Spleen (tissue), 11 donors: ENCODE measurements around the gene DCHS2. TPM values are rescaled to one million over a fixed set of nuclear protein-coding genes. Genes with fewer than 3 reads are reported as not detected.

Experiments used
- DNase-seq: peaks from one replicate; pipeline ENCODE4 v3.0.0-alpha.2; 2020
- H3K27ac ChIP-seq, 8 donors: fragments of 200-600 bp; sonication (generic) in 7 of 8; 1 replicate in 4 of 8; 2 replicates in 4 of 8; pipeline versions ENCODE4 v1.5.0 to v1.8.0; 2016 to 2021; ENCODE audit warnings: inconsistent platforms in 4 of 8, mild to moderate bottlenecking in 4 of 8, moderate library complexity in 1 of 8
- H3K27me3 ChIP-seq, 7 donors: fragments of 200-600 bp; sonication (generic) in 6 of 7; replicated peaks in 1 of 7; 1 replicate in 4 of 7; 2 replicates in 3 of 7; pipeline versions ENCODE4 v1.5.0 to v1.8.0; 2016 to 2021; ENCODE audit warnings: inconsistent platforms in 3 of 7, mild to moderate bottlenecking in 1 of 7
- H3K36me3 ChIP-seq, 6 donors: fragments of 200-600 bp; sonication (generic) in 5 of 6; 1 replicate in 4 of 6; 2 replicates in 2 of 6; pipeline versions ENCODE4 v1.5.0 to v1.8.0; 2016 to 2021; ENCODE audit warnings: inconsistent platforms in 2 of 6
- H3K4me1 ChIP-seq, 6 donors: fragments of 200-600 bp; sonication (generic) in 5 of 6; 1 replicate in 3 of 6; 2 replicates in 3 of 6; pipeline versions ENCODE4 v1.5.0 to v1.8.0; 2016 to 2021; ENCODE audit warnings: inconsistent platforms in 3 of 6
- H3K4me3 ChIP-seq, 8 donors: fragments of 200-600 bp; sonication (generic) in 7 of 8; 1 replicate in 4 of 8; 2 replicates in 4 of 8; pipeline versions ENCODE4 v1.5.0 to v1.8.0; 2016 to 2021; ENCODE audit warnings: inconsistent platforms in 4 of 8, mild to moderate bottlenecking in 4 of 8, moderate library complexity in 2 of 8
- H3K9me3 ChIP-seq, 8 donors: fragments of 200-600 bp; sonication (generic) in 7 of 8; 1 replicate in 4 of 8; 2 replicates in 4 of 8; pipeline versions ENCODE4 v1.5.0 to v1.8.0; 2016 to 2021; ENCODE audit warnings: inconsistent platforms in 4 of 8
- CTCF ChIP-seq, 11 experiments: fragments of 200-600 bp in 7 of 11; fragments of 450-650 bp in 4 of 11; sonication (generic) in 4 of 11; IDR thresholded peaks in 8 of 11; conservative IDR thresholded peaks in 3 of 11; 1 replicate in 7 of 11; 2 replicates in 4 of 11; pipeline versions ENCODE4 v1.4.0 to v1.8.0; 2016 to 2021; ENCODE audit warnings: antibody characterized with exemption in 11 of 11, inconsistent platforms in 4 of 11, mild to moderate bottlenecking in 1 of 11
- POLR2A ChIP-seq, 3 donors: fragments of 450-650 bp; IDR thresholded peaks; one replicate each; pipeline ENCODE4 v1.5.1; 2017; ENCODE audit warnings: antibody characterized with exemption in 3 of 3, mild to moderate bottlenecking in 1 of 3
- POLR2AphosphoS5 ChIP-seq, 3 donors: sonication (generic); formaldehyde crosslinking; IDR thresholded peaks; one replicate each; pipeline ENCODE4 v1.5.1; 2017; ENCODE audit warnings: antibody characterized with exemption in 3 of 3
- WGBS, 5 donors: extraction: QIAGEN DNeasy Blood & Tissue Kit in 3 of 5; methylation state at CpG; one replicate each; pipeline versions ENCODE4 v1.1.5 to v1.1.7; 2013 to 2018; 5-methylcytosine and 5-hydroxymethylcytosine counted together
- intact Hi-C: fragments of 100-400 bp; cut with DNase I; formaldehyde crosslinking; loops from one replicate; pipeline ENCODE4 v1.15.0; 2023; ENCODE audit warnings: low total_unique reads
- polyA plus RNA-seq, 3 donors: library from polyadenylated mRNA; stranded (reverse); fragments of 200-250 nt; gene quantifications; one replicate each; pipeline ENCODE4 v1.2.1, GENCODE V29; 2013
- total RNA-seq, 7 donors: library from RNA; depleted of rRNA in 3 of 7; stranded (reverse); fragments of >200 nt in 3 of 7; fragmentation: NEBNext Ultra II Directional in 4 of 7; extraction: Animal tissue kit (Norgen Biotek cat#: 25700) in 4 of 7; gene quantifications; one replicate each; pipeline versions ENCODE4 v1.1.0 to v1.2.1, GENCODE V29; 2016 to 2021
- donor health status: healthy with polysubstance abuse.
- donor health status: DM: no; HTN: no; CAD: no; lungs with moderate emphysema.
- donor health status: DM: no; HTN: no; CAD: no.
- donor health status: Bipolar disorder and iron deficiency.
- donor health status: healthy.
- donor health status: DM: no; HTN: no; CAD: no.
- donor health status: DM: yes; HTN: yes; CAD: no.

The DCHS2 gene
- total and polyA plus RNA-seq, 10 donors = under 0.01 to 0.55 (median 0.05) TPM; not detected in 1

- intact Hi-C loops = no loop called here
- no peak for TF ChIP-seq POLR2AphosphoS5 (IDR thresholded peaks at IDR 0.05)
- TF ChIP-seq POLR2A (IDR thresholded peaks at IDR 0.05) = no peak
- TF ChIP-seq CTCF (IDR thresholded peaks at IDR 0.05 in 8 of 11, conservative IDR thresholded peaks at IDR 0.05 in 3 of 11) = no peak
- no peak overlapping the region for H3K4me3 ChIP-seq
- no peaks in the 10 kb centered on the region for H3K27me3 ChIP-seq
- H3K9me3 ChIP-seq = peaks cover 0 to 16% (median 3%) of the 10 kb centered on the region in 8 donors
- H3K36me3 ChIP-seq = no peaks in the 10 kb centered on the region
- H3K4me1 ChIP-seq = no peaks in the 10 kb centered on the region
- WGBS, 5 donors = 56 to 73% (median 64%) methylated on average over 2 of the region's 2 CpGs
- no peak overlapping the region for H3K27ac ChIP-seq
- no peak for DNase-seq
These were observed 214.4 kb downstream of the DCHS2 start for GRCh38 chr4:154277172-154277571.

GRCh38 chr4:154276496-154276895, 215.1 kb downstream of the DCHS2 start:
- no peaks in the 10 kb centered on the region for H3K27me3 ChIP-seq
- no peaks in the 10 kb centered on the region for H3K36me3 ChIP-seq
- TF ChIP-seq POLR2AphosphoS5 (IDR thresholded peaks at IDR 0.05) = no peak
- TF ChIP-seq POLR2A (IDR thresholded peaks at IDR 0.05) = no peak
- TF ChIP-seq CTCF (IDR thresholded peaks at IDR 0.05 in 8 of 11, conservative IDR thresholded peaks at IDR 0.05 in 3 of 11) = no peak
- H3K9me3 ChIP-seq = peaks cover 0 to 16% (median 3%) of the 10 kb centered on the region in 8 donors
- H3K4me3 ChIP-seq = no peak overlapping the region
- intact Hi-C loops = no loop called here
- WGBS, 5 donors = 29 to 78% (median 47%) methylated on average over 1 of the region's 1 CpG
- no peaks in the 10 kb centered on the region for H3K4me1 ChIP-seq
- no peak for DNase-seq
- H3K27ac ChIP-seq = no peak overlapping the region

GRCh38 chr4:154254999-154255398, 236.6 kb downstream of the DCHS2 start:
- Histone ChIP-seq H3K27ac (no peak overlapping the region), H3K4me1 (no peaks in the 10 kb centered on the region), H3K4me3 (no peak overlapping the region), H3K36me3 (no peaks in the 10 kb centered on the region), H3K9me3 (no peaks in the 10 kb centered on the region), H3K27me3 (no peaks in the 10 kb centered on the region)
- 39 to 47% (median 44%) methylated on average over 4 of the region's 4 CpGs for WGBS, 5 donors
- no peak for DNase-seq
- intact Hi-C loops = no loop called here
- no peak for TF ChIP-seq POLR2A (IDR thresholded peaks at IDR 0.05)
- TF ChIP-seq POLR2AphosphoS5 (IDR thresholded peaks at IDR 0.05) = no peak
- TF ChIP-seq CTCF (IDR thresholded peaks at IDR 0.05 in 8 of 11, conservative IDR thresholded peaks at IDR 0.05 in 3 of 11) = no peak

- DNase-seq = no peak
- Histone ChIP-seq H3K4me1 (no peaks in the 10 kb centered on the region), H3K27me3 (no peaks in the 10 kb centered on the region), H3K36me3 (no peaks in the 10 kb centered on the region), H3K4me3 (no peak overlapping the region), H3K27ac (no peak overlapping the region), H3K9me3 (no peaks in the 10 kb centered on the region)
- TF ChIP-seq POLR2AphosphoS5 (IDR thresholded peaks at IDR 0.05) = no peak
- no peak for TF ChIP-seq POLR2A (IDR thresholded peaks at IDR 0.05)
- no peak for TF ChIP-seq CTCF (IDR thresholded peaks at IDR 0.05 in 8 of 11, conservative IDR thresholded peaks at IDR 0.05 in 3 of 11)
- 83 to 95% (median 87%) methylated on average over 4 of the region's 4 CpGs for WGBS, 5 donors
- intact Hi-C loops = no loop called here
These were observed 257.0 kb downstream of the DCHS2 start for GRCh38 chr4:154234576-154234975.
